K562 (cell line): ENCODE results near the gene TADA1. TPM values are rescaled to one million over a fixed set of nuclear protein-coding genes. Genes with fewer than 3 reads are reported as not detected.
"Not testable (repeated sequence)": the region's sequence is repeated elsewhere in the genome, so short reads cannot be mapped to it uniquely, and the experiment has no call there.

Experiments used
- ATAC-seq: fragments of 200-7000 bp; cut with Tn5 transposase; 3 replicates; pipeline ENCODE4 v1.9.1; 2020; ENCODE audit warnings: moderate library complexity
- BruUV-seq: library from RNA; stranded (reverse); fragments of 400-500 nt; replicated peaks from 2 replicates; lab custom pipeline; 2021; lab: Mats Ljungman, UMichigan
- CTCF ChIA-PET: fragments of 300-600 bp; formaldehyde crosslinking; extraction: SDS; loops from one replicate; lab custom pipeline; 2021; ENCODE audit warnings: low intra/inter-chr PET ratio; lab: Yijun Ruan, JAX
- POLR2A ChIA-PET: fragments of 300-600, 350-650 bp; sonication (Branson Sonifier 250); formaldehyde crosslinking; extraction: SDS; loops from one replicate; lab custom pipeline; 2021; ENCODE audit warnings: antibody characterized with exemption, inconsistent platforms; lab: Yijun Ruan, JAX
- DNase-seq, 4 experiments: peaks; one replicate each; pipeline versions ENCODE4 v3.0.0 to v3.0.0-alpha.2; 2011 to 2018; ENCODE audit warnings: low spot score in 3 of 4, mixed read lengths in 3 of 4; ENCODE audit errors: extremely low read depth in 1 of 4
- FAIRE-seq: peaks from 2 replicates; lab custom pipeline; 2011; peaks lifted over from hg19 to GRCh38; lab: Jason Lieb, UNC
- H2AFZ ChIP-seq: 2 replicates; pipeline ENCODE4 v1.6.0; 2011; ENCODE audit warnings: low read depth, low read length, control low read depth, inconsistent platforms
- H3K27ac ChIP-seq: fragments of 200-600 bp; 3 replicates; pipeline ENCODE4 v1.8.0; 2011; ENCODE audit warnings: low read depth, mild to moderate bottlenecking, control low read depth, inconsistent platforms, low read length, moderate library complexity, mixed read lengths; ENCODE audit errors: extremely low read depth
- H3K27me3 ChIP-seq, 2 experiments: fragments of 300-600 bp in 1 of 2; 2 replicates in 1 of 2; 3 replicates in 1 of 2; pipeline versions ENCODE4 v1.6.0 to v1.8.0; 2011; ENCODE audit warnings: inconsistent platforms in 2 of 2, low read length in 2 of 2, mild to moderate bottlenecking in 1 of 2, mixed read lengths in 1 of 2, moderate library complexity in 1 of 2; ENCODE audit not compliant: control insufficient read depth in 2 of 2, insufficient read depth in 2 of 2
- H3K36me3 ChIP-seq: fragments of 300-600 bp; 3 replicates; pipeline ENCODE4 v1.8.0; 2011; ENCODE audit warnings: mild to moderate bottlenecking, low read length, inconsistent platforms; ENCODE audit not compliant: control insufficient read depth, insufficient read depth
- H3K4me1 ChIP-seq, 2 experiments: fragments of 200-600 bp in 1 of 2; replicated peaks in 1 of 2; 2 replicates in 1 of 2; 3 replicates in 1 of 2; pipeline versions ENCODE4 v1.5.1 to v1.8.0; 2011; ENCODE audit warnings: inconsistent platforms in 2 of 2, low read length in 2 of 2, mild to moderate bottlenecking in 1 of 2, mixed read lengths in 1 of 2, moderate library complexity in 1 of 2; ENCODE audit not compliant: control insufficient read depth in 2 of 2, insufficient read depth in 2 of 2
- H3K4me2 ChIP-seq: 2 replicates; pipeline ENCODE4 v1.6.1; 2011; ENCODE audit warnings: low read length, control low read depth, inconsistent platforms, mixed read lengths; ENCODE audit not compliant: insufficient read depth
- H3K4me3 ChIP-seq: fragments of 200-600 bp; sonication (generic), shearing (Covaris generic); 2 replicates; pipeline ENCODE4 v1.5.1; 2016; ENCODE audit warnings: control low read depth, inconsistent platforms
- H3K79me2 ChIP-seq: fragments of 200-600 bp; 3 replicates; pipeline ENCODE4 v1.8.0; 2011; ENCODE audit warnings: low read length, inconsistent platforms; ENCODE audit not compliant: control insufficient read depth, insufficient read depth
- H3K9ac ChIP-seq, 2 experiments: 2 replicates each; pipeline versions ENCODE4 v1.6.0 to v1.6.1; 2011; ENCODE audit warnings: low read depth in 2 of 2, low read length in 2 of 2, control low read depth in 1 of 2, inconsistent platforms in 1 of 2, mild to moderate bottlenecking in 1 of 2, mixed read lengths in 1 of 2; ENCODE audit not compliant: insufficient read depth in 1 of 2
- H3K9me1 ChIP-seq: one replicate; pipeline ENCODE4 v1.6.0; 2011; ENCODE audit warnings: inconsistent platforms, mild to moderate bottlenecking, low read length, moderate library complexity; ENCODE audit not compliant: control insufficient read depth, insufficient read depth
- H3K9me3 ChIP-seq: replicated peaks from 2 replicates; pipeline ENCODE4 v1.5.1; 2011; ENCODE audit warnings: low read depth, low read length, inconsistent platforms; ENCODE audit not compliant: control insufficient read depth, insufficient read depth
- H4K20me1 ChIP-seq: replicated peaks from 2 replicates; pipeline ENCODE4 v1.6.1; 2011; ENCODE audit warnings: low read length, inconsistent platforms, mixed read lengths; ENCODE audit not compliant: control insufficient read depth, insufficient read depth
- EWSR1 ChIP-seq: fragments of 450-650 bp; IDR thresholded peaks from 2 replicates; pipeline ENCODE4 v1.6.1; 2018; ENCODE audit warnings: borderline replicate concordance, mild to moderate bottlenecking, low read depth, moderate library complexity; ENCODE audit not compliant: partially characterized antibody
- SPI1 ChIP-seq: IDR thresholded peaks from 2 replicates; pipeline ENCODE4 v1.6.1; 2011; ENCODE audit warnings: low read depth, low read length, control low read depth, borderline replicate concordance
- TRIM28 ChIP-seq: fragments of 450-650 bp; IDR thresholded peaks from 2 replicates; pipeline ENCODE4 v1.6.1; 2017
- ZNF707 ChIP-seq: fragments of 250-450 bp; sonication (Bioruptor Pico); conservative IDR thresholded peaks from 2 replicates; pipeline ENCODE4 v1.8.0; 2022; ENCODE audit warnings: inconsistent platforms, mild to moderate bottlenecking, moderate library complexity
- WGBS: fragments of 100-300 bp; shearing (Covaris generic); methylation state at CpG from one replicate; pipeline ENCODE4 v1.1.6; 2016; ENCODE audit warnings: low coverage, mixed read lengths; ENCODE audit not compliant: insufficient coverage; ENCODE audit errors: missing lambda C conversion rate; 5-methylcytosine and 5-hydroxymethylcytosine counted together
- in situ Hi-C: fragments of 300-500 bp; cut with MboI; formaldehyde crosslinking; loops from 4 replicates; pipeline ENCODE4 v1.15.0; 2018; ENCODE audit warnings: inconsistent platforms, mixed read lengths
- intact Hi-C: fragments of 100-400 bp; cut with micrococcal nuclease; formaldehyde crosslinking; loops from 2 replicates; pipeline ENCODE4 v1.14.2; 2022
- polyA plus RNA-seq, 8 experiments: library from polyadenylated mRNA; depleted of rRNA in 4 of 8; stranded (reverse) in 5 of 8; unstranded in 3 of 8; fragments of >200 nt; fragmentation: Nextera tagmentation in 2 of 8; fragmentation: Illumina TruSeq in 1 of 8; extraction: Ambion mirVana in 2 of 8; extraction: Trizol in 1 of 8; gene quantifications; 2 replicates each; pipeline versions ENCODE4 v1.2.1 to v1.2.3, GENCODE V29; 2011 to 2014; ENCODE audit warnings: inconsistent platforms in 1 of 8, missing spikeins in 1 of 8
- total RNA-seq, 7 experiments: library from RNA; depleted of rRNA in 6 of 7; stranded (reverse); fragments of >200 nt in 6 of 7; fragmentation: Illumina TruSeq in 2 of 7; extraction: Trizol in 2 of 7; gene quantifications; 2 replicates each; pipeline versions ENCODE4 v1.2.1 to v1.2.3, GENCODE V29; 2011 to 2021; ENCODE audit warnings: low replicate concordance in 1 of 7

TADA1 gene
- total and polyA plus RNA-seq, 9 of the 15 experiments (the other 6 are each of a cell fraction or from before 2014, with no cell fraction given): 15.9 to 76.5 (median 28.7) TPM

GRCh38 chr1:166836733-166837132, 39.3 kb downstream of the TADA1 start:
- BruUV-seq: no TSS peak
- ATAC-seq (no peak), DNase-seq (no peak), FAIRE-seq (no peak)
- Histone ChIP-seq H3K36me3 (peaks cover 11% of the 10 kb centered on the region), H3K9me1 (no peaks in the 10 kb centered on the region), H3K4me2 (no peak overlapping the region), H3K27me3 (peaks cover 0 to 5% of the 10 kb centered on the region in 2 experiments; a peak in 2 of 5 replicates), H2AFZ (no peak overlapping the region), H3K27ac (no peak overlapping the region), H3K4me3 (no peak overlapping the region), H4K20me1 (peaks cover 16% of the 10 kb centered on the region; the same call in 1 of the 2 replicates), H3K4me1 (peaks cover 20 to 26% of the 10 kb centered on the region in 2 experiments), H3K9me3 (no peaks in the 10 kb centered on the region), H3K9ac (no peak overlapping the region), H3K79me2 (peaks cover 22% of the 10 kb centered on the region; the same call in 2 of the 3 replicates)
- TF ChIP-seq EWSR1 (no peak), SPI1 (0 out of 2 replicates have a peak, but pooled peaks have one; percentile 4)
- intact Hi-C loops: no loop called here
- CTCF ChIA-PET: no interaction called here
- in situ Hi-C loops: no loop called here
- POLR2A ChIA-PET: interaction anchor here (0.7 to 1.3 kb wide), 2 partner anchors 19 to 358 kb away, joined by 3 read pairs; no protein-coding TSS in a partner anchor
- 92% methylated on average over 4 of the region's 4 CpGs for WGBS

- intact Hi-C loops, H4K20me1 ChIP-seq, H3K9me3 ChIP-seq, H3K36me3 ChIP-seq, CTCF ChIA-PET, H3K9me1 ChIP-seq, ATAC-seq, H3K27me3 ChIP-seq, FAIRE-seq, H3K4me2 ChIP-seq, H2AFZ ChIP-seq, BruUV-seq, H3K9ac ChIP-seq, H3K27ac ChIP-seq, H3K4me1 ChIP-seq, H3K79me2 ChIP-seq, H3K4me3 ChIP-seq, in situ Hi-C loops, DNase-seq: not testable (repeated sequence)
- TF ChIP-seq ZNF707 (CRISPR knock-in tag) (peak; percentile 98), TRIM28 (0 out of 2 replicates have a peak, but pooled peaks have one; percentile 42)
- POLR2A ChIA-PET: interaction anchor here (1.7 kb wide), 1 partner anchor 10 kb away, joined by 4 read pairs; the partner anchor contains the start of gene POGK
- 0% methylated on average over 1 of the region's 1 CpG for WGBS
These were observed 46.3 kb downstream of the TADA1 start for GRCh38 chr1:166829762-166830161.
